ENCODE results near the gene BRSK2.
"Not testable (repeated sequence)": the region's sequence is repeated elsewhere in the genome, so short reads cannot be mapped to it uniquely, and the experiment has no call there.

BRSK2 gene

GRCh38 chr11:1389932-1390568 lies at the start of gene BRSK2:
Gene BRSK2, plus strand, starts transcription at chr11:1389934. Its CDS starts 351 bp downstream, at chr11:1390285.
- no peak for DNase-seq (ENCODE audit: low read depth in 1 of 2, low spot score in 1 of 2)

- DNase-seq (ENCODE audit: low read depth in 1 of 2, low spot score in 1 of 2) = no peak
These were observed 49.6 kb upstream of the BRSK2 start for GRCh38 chr11:1340111-1340510.

DNA sequence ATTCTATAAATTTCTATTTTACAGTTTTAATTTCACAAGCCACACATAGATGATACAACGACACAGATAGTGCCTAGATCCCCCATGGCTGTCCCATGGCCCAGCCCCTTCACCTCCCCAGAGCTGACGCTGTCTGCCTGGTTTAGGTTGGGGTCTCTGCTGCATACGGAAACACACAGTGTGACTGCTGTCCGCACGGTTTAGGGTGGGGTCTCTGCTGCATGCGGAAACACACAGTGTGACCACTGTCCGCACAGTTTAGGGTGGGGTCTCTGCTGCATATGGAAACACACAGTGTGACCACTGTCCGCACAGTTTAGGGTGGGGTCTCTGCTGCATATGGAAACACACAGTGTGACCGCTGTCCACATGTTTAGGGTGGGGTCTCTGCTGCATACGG lies 48.5 kb upstream of the BRSK2 start:
- not testable (repeated sequence) for DNase-seq (ENCODE audit: low read depth in 1 of 2, low spot score in 1 of 2)

- DNase-seq (ENCODE audit: low read depth in 1 of 2, low spot score in 1 of 2) = no peak
These were observed 47.7 kb upstream of the BRSK2 start for GRCh38 chr11:1341928-1342524.

DNA sequence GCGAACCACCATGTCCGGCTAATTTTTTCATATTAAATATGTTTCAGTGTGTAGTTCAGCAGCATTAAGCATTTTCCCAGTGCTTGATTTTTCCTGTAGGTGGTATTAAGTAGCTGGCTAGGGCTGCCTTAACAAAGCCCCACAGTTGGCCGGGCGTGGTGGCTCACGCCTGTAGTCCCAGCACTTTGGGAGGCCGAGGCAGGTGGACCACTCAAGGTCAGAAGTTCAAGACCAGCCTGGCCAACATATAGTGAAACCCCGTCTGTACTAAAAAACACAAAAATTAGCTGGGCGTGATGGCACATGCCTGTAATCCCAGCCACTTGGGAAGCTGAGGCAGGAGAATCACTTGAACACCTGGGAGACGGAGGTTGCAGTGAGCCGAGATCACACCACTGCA lies 46.8 kb upstream of the BRSK2 start:
- no peak for DNase-seq (ENCODE audit: low read depth in 1 of 2, low spot score in 1 of 2)

DNA sequence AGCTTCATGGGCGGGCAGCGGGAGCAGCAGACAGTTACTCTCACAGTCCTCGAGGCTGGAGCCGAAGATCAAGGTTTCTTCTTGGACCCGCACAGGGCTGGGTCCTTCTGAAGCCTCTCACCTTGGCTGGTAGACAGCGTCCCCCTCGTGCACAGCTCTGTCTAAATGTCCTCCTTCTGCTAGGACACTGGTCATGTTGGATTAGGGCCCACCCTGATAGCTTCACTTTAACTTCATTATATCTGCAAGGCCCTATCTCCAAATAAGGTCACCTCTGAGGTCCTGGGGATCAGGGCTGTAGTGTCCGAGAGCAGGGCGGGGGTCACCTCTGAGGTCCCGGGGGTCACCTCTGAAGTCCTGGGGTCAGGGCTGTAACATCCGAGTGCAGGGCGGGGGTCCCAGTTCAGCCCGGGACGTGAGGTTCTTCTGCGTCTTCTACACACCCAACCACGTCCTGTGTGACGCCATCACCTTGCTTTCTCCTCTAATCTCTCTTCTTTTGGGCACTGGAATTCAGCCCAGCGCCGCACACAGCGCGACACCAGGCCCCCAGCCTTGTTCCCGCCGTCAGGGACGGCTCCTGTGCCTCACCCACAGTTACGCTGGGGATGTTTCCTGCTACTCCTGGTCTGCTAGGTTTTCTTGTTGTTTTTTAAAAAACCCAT lies 46.2 kb upstream of the BRSK2 start:
- no peak for DNase-seq (ENCODE audit: low read depth in 1 of 2, low spot score in 1 of 2)

- DNase-seq (ENCODE audit: low read depth in 1 of 2, low spot score in 1 of 2) = no peak
These were observed 45.6 kb upstream of the BRSK2 start for GRCh38 chr11:1344056-1344635.

GRCh38 chr11:1345737-1346513 lies 43.8 kb upstream of the BRSK2 start:
- no peak for DNase-seq (ENCODE audit: low read depth in 1 of 2, low spot score in 1 of 2)

- DNase-seq (ENCODE audit: low read depth in 1 of 2, low spot score in 1 of 2) = no peak
These were observed 42.9 kb upstream of the BRSK2 start for GRCh38 chr11:1346669-1347390.

DNA sequence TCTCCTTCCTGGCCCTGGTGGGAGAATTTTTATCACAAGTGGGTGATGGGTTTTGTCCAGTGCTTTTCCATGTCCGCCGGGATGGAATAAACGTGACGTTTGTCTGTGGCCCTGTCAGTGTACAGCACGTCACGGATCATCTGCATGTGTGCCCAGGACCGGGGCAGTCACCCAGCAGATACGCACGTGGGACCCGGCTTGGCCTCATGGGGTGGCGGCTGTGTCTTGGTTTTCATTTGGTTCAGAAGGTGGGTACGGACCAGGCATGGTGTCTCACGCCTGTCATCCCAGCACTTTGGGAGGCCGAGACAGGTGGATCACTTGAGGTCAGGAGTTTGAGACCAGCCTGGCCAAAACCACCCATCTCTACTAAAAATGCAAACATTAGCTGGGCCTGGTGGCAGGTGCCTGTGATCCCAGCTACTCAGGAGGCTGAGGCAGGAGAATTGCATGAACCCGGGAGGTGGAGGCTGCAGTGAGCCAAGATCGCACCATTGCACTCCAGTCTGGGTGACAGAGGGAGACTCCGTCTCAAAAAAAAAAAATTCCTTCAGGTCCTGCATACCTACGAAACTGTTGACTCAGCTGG lies 42.2 kb upstream of the BRSK2 start:
- DNase-seq (ENCODE audit: low read depth in 1 of 2, low spot score in 1 of 2) = not testable (repeated sequence)

DNA sequence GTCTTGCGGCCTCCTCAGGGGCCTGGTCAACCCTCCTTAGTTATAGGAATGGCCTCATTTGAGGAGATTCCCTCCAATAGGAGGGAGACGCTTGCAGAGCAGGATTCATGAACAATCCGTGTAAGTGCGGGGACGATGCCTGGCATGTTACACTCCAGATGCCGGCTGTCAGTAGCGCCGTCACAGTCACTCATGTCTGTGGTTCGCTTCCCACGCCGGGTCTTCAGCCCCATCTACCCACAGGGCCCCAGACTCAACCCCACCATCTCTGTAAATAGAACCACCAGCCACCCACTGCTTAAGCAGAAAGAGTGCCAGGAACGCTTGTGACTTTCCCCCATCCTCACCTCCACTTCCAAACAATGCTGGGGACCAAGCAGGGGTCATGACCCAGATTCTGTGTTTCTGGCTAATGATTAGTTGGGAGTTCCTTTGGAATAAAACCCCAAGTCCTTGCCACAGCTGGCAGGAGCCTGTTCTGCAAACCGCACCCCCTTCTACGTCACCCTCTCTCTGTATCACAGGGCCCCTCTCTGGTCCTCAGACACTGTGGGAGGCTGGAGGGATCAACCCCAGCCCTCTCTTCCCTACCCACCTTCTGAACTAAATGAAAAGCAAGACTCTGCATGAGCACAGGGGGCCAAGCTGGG lies 41.5 kb upstream of the BRSK2 start:
- DNase-seq (ENCODE audit: low read depth in 1 of 2, low spot score in 1 of 2) = no peak

DNA sequence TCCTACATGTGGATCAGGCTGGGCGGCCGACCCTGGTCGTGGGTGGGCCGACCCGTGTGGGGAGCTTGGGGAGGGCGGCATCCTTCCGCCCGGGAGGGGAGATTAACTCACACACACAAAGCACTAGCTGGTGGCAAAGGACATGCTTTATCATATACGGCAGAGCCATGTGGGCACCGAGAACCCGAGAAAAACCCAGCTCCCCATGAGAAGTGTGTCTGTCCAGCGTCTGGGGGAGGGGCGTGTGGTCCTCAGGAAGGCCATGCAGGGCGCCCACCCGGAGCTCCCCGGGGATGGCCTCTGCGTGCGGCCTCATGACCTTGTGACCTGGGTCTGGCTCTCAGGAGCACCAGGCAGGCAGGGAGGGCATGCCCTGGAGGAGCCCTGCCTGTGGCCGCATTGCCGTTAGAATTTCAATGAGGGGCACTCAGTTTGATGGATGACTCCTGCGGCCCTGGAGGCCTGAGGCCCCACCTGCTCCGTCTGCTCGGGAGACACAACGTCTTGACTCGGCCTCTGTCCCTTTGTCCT lies 40.9 kb upstream of the BRSK2 start:
- no peak for DNase-seq (ENCODE audit: low read depth in 1 of 2, low spot score in 1 of 2)

- no peak for DNase-seq (ENCODE audit: low read depth in 1 of 2, low spot score in 1 of 2)
These were observed 40.2 kb upstream of the BRSK2 start for GRCh38 chr11:1349327-1350041.

GRCh38 chr11:1350086-1350725 lies 39.5 kb upstream of the BRSK2 start:
- DNase-seq (ENCODE audit: low read depth in 1 of 2, low spot score in 1 of 2) = no peak

- no peak for DNase-seq (ENCODE audit: low read depth in 1 of 2, low spot score in 1 of 2)
These were observed 38.3 kb upstream of the BRSK2 start for GRCh38 chr11:1351278-1351937.

DNA sequence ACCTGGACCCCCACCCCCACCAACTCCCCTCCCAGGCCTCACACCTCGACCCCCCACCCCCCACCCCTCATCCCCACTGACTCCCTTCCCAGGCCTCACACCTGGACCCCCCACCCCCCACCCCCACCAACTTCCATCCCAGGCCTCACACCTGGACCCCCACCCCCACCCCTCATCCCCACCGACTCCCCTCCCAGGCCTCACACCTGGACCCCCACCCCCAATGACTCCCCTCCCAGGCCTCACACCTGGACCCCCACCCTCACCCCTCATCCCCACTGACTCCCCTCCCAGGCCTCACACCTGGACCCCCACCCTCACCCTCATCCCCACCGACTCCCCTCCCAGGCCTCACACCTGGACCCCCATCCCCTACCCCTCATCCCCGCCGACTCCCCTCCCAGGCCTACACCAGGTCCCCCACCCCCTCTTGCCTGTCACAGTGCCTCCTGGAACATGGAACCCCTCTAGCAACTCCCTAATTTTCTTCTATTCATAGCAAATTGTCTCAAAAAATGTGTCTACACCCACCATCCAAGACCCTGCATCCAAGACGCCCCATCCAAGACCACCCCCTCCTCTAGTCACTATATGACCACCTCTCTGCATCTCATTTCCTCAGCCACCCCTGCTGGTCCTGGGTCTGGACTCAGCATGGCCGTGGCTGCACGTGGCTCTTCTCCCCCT lies 36.9 kb upstream of the BRSK2 start:
- DNase-seq (ENCODE audit: low read depth in 1 of 2, low spot score in 1 of 2) = no peak

DNA sequence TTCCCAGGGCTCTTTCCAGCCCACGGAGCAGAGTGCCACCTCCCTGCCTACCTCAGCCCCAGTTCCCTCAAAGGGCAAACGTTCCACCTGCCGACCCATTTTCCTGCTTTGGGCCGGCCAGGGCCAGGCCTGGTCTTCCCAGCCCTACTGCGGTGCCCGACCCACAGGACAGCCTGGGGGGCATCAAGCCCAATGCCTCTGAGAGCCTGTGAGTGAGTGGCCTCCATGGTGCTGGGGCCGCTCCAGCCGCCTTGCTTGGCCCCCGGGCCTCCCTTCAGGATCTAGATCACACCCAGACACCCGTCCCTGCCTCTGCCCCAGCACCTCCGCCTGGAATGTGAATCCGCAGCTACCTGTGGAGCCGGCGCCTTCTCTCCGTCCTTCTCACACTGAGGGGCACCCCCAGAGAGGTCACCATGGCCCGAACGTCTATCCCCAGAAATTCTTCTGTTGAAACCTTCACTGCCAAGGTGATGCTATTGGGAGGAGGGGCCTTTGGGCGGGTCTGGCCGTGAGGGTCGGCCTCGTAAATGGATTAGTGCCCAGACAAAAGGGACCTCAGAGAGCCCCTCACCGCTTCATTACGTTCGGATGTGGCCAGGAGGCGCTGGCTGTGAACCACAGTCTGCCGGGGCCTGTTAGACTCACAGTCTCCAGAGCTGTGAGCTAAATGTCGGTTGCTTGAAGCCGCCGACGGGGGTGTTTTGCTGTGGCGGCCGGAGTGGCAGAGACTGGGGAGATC lies 36.2 kb upstream of the BRSK2 start:
- no peak for DNase-seq (ENCODE audit: low read depth in 1 of 2, low spot score in 1 of 2)
